NCI-H1092 (cell line): Measurements from ENCODE around the gene DNAJC7.

Experiments
- DNase-seq: peaks from one replicate; lab custom pipeline; 2025; lab: John Stamatoyannopoulos, UW

Gene DNAJC7

DNA sequence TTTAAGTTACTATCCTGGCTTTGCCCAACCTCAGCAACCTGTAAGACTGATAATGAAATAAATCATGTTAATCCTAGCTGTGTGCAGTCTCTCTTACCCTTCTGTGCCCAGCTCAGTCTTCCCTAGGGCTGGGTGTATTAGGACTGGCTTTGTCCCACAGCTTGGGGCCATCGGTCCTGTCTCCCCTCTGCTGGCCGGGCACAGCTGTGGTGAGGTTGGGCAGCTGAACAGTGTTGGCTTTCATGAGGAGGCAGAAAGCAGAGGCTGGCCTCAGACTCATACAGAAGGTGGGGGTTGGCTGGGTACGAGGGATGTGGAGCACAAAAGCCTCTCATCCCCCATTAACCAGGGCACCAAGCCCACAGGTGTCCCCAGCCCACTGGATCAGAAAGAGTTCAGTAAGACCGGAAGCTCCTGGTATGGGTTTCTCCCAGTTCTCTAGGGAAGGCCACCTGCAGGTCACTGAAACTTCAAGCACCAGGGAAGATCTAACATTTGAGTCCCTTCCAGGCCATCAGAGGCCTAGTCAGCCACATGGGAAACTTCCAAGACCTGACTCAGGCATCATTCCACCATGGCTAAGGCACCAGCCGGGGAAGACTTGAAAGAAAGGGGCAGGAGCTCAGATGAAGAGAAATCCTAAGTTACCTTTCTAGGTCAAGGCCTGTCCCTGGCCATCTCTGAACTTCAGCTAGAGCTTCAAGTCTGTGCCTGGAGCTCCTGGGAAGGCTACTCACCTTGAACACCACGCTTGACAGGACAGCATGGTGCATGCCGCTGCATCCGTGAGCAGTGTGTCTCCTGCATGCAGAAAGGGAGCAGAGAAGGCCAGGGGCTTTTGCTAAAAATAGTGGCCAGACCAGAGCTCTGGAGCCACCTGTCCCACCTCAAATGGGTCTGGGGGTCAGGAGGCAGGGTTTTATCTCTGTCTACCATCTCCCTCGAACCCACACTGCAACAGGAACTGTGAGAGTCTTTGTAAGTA lies 41.8 kb downstream of the DNAJC7 start:
- DNase-seq = no peak

- no peak for DNase-seq
Measured at GRCh38 chr17:41974658-41975057, 42.6 kb downstream of the DNAJC7 start.

DNA sequence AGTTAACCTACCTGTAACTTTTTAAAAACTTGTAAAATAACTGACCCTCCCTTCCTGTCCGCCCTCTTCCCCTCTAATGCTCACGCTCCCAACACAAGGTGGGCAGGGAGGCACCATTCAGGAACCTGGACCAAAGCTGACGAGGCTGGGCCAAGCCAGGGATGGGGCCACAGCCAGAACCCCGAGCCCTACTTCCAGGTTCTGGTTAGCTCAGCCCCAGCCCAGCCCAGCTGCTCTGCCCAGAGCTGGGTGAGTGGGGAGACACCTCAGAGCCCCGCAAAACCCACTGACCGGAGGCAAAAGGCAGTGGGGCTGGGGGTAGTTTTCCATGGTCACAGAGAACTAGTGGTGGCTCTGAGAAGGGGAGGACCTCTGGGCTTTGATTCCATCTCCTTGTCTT lies 43.2 kb downstream of the DNAJC7 start:
- DNase-seq = no peak

DNA sequence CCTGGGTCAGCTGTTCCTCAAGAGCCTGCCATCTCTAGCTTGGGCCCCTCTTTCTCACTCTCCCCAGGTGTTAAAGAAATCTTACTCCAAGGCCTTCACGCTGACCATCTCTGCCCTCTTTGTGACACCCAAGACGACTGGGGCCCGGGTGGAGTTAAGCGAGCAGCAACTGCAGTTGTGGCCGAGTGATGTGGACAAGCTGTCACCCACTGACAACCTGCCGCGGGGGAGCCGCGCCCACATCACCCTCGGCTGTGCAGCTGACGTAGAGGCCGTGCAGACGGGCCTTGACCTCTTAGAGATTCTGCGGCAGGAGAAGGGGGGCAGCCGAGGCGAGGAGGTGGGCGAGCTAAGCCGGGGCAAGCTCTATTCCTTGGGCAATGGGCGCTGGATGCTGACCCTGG lies 43.8 kb downstream of the DNAJC7 start:
- DNase-seq = no peak

GRCh38 chr17:41972571-41973407 lies 44.5 kb downstream of the DNAJC7 start:
- DNase-seq = peak; percentile 86

GRCh38 chr17:41971721-41972523 lies 45.3 kb downstream of the DNAJC7 start:
- no peak for DNase-seq

DNA sequence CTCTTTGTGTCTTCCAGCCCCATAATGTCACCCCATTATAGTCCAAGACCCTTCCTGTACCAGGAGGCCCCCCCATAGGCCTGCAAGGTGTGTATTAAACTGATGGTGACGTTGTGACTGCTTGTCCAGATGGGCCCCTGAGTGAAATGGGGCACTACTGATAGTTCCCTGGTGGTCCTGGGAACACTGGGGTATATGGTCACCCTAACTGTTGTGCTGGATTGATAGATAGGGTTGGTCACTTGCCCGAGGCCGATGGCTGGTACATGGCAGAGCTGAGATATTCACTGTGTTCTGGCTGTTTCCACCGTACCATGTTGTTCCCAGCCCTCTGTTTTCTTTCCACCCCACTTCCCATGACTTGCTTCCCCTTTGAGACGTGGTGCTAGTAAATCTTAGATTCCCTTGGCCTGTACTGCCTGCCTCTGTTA lies 46.3 kb downstream of the DNAJC7 start:
- no peak for DNase-seq

GRCh38 chr17:41968676-41969075 lies 48.6 kb downstream of the DNAJC7 start:
- no peak for DNase-seq

DNA sequence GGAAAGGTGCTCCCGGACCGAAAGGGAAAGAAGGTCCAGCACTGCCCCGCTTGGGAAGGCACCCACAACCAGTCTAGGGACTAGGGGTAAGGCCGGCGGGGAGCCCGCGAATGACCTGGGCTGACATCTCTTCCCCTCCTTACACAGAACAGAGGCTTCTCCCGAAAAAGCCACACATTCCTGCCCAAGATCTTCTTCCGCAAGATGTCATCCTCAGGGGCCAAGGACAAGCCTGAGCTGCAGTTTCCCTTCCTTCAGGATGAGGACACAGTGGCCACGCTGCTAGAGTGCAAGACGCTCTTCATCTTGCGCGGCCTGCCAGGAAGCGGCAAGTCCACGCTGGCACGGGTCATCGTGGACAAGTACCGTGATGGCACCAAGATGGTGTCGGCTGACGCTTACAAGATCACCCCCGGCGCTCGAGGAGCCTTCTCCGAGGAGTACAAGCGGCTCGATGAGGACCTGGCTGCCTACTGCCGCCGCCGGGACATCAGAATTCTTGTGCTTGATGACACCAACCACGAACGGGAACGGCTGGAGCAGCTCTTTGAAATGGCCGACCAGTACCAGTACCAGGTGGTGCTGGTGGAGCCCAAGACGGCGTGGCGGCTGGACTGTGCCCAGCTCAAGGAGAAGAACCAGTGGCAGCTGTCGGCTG lies 49.2 kb downstream of the DNAJC7 start:
- DNase-seq = no peak

DNA sequence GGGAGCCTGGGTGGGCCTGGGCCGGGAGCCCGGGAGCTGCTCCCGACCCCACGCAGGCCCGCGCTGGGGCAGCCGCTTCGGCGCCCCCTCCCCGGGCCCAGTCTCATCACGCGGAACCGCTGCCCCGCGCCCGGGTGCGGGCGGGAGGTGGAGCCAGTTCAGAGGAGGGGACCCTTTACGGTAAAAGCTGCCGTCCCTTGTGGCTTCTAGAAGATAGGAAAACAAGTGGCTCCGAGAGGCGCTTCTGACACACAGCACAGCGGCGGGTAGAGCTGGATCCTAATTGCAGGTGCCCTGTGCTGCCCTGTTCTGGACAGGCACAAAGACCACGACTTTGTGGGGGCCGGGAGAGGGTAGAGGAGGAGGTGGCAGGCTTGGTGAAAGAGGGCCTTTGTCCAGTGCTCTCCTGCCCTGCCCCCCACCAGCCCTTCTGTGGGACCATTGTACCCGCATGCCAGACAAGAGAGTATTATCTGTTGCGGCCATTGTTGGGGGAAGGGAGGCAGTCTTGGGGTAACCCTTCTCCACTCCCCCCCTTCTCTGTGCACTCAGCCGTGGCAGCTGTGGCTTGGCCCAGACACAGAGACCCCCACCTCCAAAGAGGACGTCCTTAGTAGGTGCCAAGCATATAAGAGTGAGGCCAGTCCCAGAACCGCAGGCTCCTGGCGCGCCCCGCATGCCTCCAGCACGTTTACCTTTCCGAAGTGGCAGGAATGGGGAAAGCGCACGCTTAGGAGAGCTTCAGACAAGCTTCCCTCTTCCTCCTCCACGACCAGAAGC lies 49.9 kb downstream of the DNAJC7 start:
- DNase-seq = no peak

- peak; percentile 82 for DNase-seq
Measured at GRCh38 chr17:41966463-41967140, 50.6 kb downstream of the DNAJC7 start, which contains the start of gene CNP. TSS of gene CNP (plus strand) at chr17:41966795. CDS start at chr17:41966885, 90 bp downstream.

GRCh38 chr17:41965694-41966462 lies 51.4 kb downstream of the DNAJC7 start:
- peak; percentile 69 for DNase-seq

DNA sequence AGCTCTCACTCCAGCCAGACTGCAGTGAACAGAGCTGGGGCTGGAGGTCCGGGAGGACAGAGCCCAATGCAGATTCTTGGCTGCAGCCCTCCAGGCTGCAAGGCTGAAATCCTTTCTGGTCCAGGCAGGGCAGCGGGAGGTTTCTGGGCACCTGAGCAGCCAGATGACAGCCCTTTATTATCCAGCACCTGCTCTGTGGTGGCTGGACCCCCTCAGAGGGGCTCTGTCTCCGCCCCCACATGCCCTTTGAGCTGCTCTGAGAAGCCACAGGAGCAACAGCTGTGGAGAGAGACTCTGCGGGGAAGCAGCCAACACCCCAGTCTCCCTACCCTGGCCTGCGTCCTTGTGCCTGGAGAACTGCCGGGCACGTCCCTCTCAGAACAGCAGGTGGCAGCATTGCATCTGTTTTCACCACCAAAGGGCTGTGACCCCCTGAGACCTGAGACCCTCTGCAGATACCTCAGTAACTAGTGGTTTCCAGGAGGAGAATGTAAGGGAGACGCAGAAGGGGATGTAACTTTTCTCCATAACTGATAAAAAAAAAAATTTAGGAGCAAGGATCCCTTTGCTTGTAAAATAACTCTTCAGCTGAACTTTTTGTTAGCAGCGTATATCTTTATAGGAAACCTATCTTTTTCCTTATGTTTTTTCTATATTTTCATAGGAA lies 54.3 kb downstream of the DNAJC7 start:
- DNase-seq = peak; percentile 48

DNA sequence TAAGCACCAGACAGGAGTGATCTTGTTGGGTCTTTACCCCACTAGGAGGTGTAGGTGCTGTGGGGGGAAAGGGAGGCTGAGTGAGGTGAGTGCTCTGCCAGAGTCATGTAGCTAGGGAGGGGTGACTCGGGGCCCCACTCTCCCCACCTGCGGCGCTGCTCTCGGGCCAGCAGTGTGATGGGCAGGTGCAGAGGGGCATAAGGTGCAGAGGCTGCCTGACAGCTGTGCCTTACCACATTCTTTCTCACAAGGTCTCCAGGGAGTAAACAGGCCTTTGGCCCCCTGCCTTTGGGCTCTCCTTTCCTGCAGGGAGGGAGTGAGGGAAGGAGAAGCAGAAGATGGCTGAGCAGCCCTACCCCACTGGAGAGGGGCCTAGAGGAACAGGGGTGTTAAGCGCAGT lies 55.1 kb downstream of the DNAJC7 start:
- DNase-seq = no peak

DNA sequence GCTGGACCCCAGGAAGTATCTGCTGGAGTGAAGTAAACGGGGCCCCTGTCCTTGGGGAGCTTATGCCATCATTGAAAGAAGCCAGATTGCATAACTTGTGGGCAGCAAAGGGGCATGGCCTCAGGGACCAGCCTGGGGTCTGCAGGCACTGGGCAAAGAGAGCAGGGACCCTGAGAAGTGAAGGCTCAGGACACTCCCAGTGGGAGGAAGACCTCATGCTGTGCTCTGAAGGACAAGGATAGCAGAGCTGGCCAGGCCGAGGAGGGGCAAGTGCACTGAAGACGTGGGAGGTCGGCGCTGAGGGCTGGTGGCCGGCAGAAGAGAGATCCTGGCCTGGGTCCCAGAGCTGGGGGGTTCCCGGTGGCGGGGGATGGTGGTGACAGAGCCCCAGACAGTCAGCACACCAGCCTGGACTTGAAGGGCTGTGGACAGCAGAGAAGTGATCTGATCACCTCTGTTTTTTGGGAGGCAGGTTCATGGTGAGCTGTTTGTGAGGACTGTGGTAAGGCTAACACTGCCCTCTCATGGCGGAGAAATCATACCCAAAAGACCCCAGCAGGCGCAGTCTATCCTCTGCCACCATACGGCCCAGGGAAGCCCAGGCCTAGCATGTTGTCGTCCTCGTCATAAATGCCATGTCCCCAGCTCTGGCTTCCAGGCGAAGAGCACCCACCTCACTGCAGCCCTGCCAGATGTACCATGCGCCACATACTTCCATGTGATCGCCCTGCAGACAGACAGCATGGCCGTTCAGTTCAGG lies 57.7 kb downstream of the DNAJC7 start:
- peak; percentile 22 for DNase-seq

DNA sequence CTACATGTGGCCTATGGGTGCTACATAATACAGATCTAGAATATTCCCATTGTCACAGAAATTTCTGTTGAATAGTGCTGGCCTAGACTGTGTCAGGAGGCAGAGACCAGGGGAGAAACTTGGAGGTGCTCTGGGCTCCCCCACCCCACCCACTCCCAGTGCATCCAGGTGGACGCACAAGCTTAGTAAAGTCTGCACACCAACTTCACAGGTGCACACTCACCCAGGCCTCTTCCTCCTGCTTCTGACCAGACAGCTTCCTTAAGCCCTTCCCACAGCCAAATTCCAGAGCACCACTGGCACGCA lies 58.3 kb downstream of the DNAJC7 start:
- no peak for DNase-seq

GRCh38 chr17:41957869-41958439 lies 59.3 kb downstream of the DNAJC7 start:
- DNase-seq = no peak
